Stimulated activated CD4-positive, alpha-beta T cell treated with anti-CD3 and anti-CD28 coated beads, TNF-alpha, amount 100 ng/mL, for 48 hours (primary cell): ENCODE data around the gene CXCL9.
"Not testable (repeated sequence)": the region's sequence is repeated elsewhere in the genome, so short reads cannot be mapped to it uniquely, and the experiment has no call there.

Experiments
- DNase-seq, 3 donors: peaks; one replicate each; pipeline ENCODE4 v3.0.0-alpha.2; 2020; ENCODE audit warnings: low read depth in 3 of 3

Gene CXCL9

GRCh38 chr4:76011700-76012387, 4.5 kb upstream of the CXCL9 start:
- no peak for DNase-seq

DNA sequence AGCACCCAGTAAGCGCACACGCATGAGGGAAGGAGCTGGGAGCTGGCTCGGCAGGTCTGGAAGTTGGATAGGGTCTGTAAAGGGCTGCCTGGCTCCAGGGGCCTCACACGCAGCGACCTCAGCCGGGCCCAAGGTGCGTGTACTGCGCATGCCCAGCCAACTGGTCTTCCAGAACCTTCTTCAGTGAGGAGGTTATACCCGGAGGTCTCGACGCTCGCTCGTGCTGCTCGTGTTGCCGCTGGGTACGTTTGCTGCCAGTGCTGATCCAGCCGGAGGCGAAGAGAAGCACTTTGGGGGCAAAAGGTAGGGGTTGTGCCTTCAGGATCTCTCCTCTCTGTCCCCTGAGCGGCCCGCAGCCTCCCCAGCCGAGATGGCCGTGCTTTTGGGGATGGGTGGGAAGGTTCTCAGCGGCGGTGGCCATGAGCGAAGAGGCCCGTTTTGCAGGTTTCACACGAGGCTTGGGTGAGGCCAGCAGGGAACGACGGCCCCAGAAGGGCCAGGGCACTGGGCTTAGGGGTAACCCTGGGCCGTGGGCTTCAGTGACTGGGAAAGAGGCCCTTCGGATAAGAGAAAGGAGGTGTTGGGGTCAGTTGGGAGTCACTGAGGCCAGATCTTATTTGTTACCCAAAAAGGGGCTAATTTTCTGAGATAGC, 3.8 kb upstream of the CXCL9 start:
- DNase-seq, result no peak

DNA sequence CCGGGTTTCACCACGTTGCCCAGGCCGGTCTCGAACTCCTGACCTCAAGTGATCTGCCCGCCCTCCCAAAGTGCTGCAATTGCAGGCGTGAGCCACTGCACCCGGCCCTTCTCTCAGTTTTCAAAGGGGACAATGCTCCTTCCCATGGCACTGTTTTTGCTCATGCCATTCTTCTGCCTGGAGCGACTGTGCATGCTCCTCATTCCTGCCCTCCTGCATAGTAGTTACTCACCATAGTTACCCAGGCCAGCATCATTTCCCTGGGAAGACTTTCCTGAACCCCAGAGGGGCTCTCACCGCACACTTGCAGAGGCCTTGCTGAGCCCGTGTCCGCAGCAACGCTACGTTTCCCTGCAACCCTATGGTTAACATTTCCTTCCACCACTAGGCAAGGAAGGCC, 3.3 kb upstream of the CXCL9 start:
- no peak for DNase-seq

GRCh38 chr4:76009311-76009710, 2.0 kb upstream of the CXCL9 start:
- DNase-seq, result no peak

GRCh38 chr4:76003620-76004019, 3.7 kb downstream of the CXCL9 start:
- DNase-seq, result no peak

DNA sequence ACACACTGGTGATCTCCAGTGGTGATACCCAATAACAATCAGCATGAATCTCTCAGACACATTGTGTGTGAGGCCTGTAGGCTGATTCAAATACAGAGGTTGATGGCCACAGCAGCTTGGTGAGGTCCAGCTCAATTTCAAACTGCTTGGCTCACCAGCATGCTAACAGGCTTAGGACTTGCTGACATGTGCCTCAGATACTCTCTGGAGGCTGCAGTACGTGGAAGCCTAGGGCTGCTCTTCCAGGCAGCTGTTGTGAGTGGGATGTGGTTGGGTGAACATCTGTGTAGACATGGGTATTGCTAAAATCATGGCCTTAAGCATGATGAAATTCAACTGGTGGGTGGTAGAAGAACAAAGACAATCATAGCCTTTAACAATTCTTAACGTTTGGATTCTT, 4.3 kb downstream of the CXCL9 start:
- no peak for DNase-seq

GRCh38 chr4:76002176-76002575, 5.1 kb downstream of the CXCL9 start:
- no peak for DNase-seq

GRCh38 chr4:76001700-76002099, 5.6 kb downstream of the CXCL9 start:
- no peak for DNase-seq

DNA sequence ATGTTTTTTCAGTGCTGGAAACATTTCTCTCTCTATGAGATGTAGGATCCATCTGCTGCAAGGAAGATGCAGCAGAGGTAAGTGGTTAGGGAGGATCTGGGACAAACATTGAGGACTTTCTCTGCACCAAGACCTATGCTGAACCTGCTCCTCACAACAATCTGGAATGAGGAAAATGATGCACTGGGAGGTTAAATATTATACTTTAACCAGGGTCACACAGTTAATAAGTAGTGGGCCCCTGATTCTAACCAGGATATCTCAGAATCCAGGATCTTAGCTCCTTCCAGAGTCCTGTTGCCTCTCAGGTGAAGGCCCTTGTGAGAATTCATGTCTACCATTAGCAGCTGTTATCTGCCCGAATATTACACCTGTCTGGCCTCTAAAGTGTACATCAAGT, 7.0 kb downstream of the CXCL9 start:
- no peak for DNase-seq

DNA sequence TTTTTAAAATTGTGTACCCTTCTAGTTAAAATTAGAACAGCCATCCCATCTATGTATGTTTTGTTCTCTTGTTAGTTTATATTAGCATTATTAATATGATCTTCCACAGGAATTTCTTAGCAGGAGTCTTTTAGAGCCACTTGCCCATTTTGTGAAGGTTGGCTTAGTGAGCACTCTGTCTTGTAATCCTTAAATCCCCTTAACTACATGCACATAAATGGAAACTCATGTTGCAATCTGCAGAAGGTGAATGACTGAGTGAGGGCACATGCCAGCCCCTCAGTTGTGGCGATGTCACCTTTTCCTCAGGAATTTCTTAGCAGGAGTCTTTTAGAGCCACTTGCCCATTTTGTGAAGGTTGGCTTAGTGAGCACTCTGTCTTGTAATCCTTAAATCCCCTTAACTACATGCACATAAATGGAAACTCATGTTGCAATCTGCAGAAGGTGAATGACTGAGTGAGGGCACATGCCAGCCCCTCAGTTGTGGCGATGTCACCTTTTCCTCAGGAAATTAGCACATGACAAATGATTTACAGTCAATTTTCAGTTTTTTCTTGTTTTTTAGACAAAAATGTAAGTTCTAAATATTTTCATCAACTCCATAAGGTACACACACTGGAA, 8.7 kb downstream of the CXCL9 start:
- DNase-seq, result not testable (repeated sequence)

DNA sequence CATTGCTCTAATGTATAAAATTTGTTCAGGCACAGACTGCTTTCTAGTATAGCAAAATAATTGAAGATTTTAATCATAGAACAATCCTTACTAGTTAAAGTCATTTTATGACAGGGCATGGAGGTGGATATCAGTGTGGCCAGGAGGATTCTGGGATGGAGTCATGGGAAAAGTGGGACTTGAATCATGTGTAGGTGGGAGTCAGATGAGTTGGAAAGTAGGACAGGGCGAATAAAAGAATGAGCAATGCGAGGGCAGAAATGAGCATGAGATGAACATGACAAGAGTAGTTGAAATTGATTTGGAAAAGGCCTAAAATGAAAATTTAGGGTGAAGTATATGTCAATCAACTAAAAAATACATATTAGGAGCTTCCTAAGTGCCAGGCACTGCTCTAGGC, 9.4 kb downstream of the CXCL9 start:
- DNase-seq, result no peak

GRCh38 chr4:75997081-75997480, 10.2 kb downstream of the CXCL9 start:
- no peak for DNase-seq

DNA sequence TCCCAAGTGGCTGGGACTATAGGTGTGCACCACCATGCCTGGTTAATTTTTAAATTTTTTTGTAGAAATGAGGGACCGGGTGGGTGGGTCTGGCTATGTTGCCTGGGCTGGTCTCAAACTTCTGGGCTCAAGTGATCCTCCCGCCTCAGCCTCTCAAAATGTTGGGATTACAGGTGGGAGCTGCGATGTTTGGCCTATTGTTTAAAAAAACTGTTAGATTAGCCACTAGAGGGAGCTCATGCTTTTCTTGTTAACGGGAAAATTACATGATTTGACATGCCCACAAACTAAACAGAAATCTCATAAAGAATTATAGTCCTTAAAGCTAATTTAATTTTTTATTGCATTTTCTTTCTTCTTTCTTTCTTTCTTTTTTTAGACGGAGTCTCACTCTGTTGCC, 11.6 kb downstream of the CXCL9 start:
- DNase-seq, result no peak

DNA sequence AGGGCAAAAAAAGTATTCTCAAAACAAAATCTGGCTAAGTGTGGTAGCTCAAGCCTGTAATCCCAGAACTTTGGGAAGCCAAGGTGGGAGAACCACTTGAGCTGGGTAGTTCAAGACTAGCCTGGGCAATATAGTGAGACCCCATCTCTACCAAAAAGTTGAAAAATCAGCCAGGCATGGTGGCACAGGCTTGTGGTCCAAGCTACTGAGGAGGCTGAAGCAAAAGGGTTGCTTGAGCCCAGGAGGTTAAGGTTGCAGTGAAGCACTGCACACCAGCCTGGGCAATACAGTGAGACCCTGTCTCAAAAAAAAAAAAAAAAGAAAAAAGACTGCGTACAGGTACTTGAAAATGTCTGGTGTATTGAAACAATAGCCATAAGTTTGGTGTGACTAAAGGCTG, 14.8 kb downstream of the CXCL9 start:
- DNase-seq, result no peak

DNA sequence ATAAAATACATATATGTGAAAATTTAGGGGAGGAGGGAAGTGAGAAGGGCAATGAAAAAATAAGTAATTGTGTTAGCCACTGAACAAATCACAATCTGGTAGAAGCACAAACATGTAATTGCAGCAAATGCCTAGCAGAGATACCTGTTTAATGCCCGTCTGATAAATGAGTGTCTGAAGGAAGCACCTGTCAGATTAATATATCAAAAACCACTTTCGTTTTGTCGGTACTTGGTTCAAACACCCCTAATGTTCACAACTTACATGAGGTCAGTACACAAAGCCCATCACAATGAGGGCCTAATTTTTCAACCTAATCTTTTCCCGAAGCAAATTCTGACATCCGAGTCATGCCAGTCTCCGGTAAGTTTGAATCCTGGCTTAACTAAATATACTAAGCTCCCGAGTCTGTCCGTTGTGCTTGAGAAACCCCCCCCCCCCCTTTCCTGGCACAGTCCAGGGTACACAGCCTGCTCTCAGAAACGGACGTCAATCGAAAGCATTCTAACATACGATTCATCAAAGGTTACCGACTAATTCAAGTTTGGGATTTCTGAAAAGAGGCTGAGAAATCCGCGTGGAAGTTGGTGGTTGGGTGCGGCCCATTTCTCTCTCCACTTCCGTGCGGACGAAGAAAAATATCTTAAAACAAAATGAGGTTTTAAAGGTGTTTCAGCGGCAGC, 17.3 kb downstream of the CXCL9 start:
- DNase-seq, result no peak

DNA sequence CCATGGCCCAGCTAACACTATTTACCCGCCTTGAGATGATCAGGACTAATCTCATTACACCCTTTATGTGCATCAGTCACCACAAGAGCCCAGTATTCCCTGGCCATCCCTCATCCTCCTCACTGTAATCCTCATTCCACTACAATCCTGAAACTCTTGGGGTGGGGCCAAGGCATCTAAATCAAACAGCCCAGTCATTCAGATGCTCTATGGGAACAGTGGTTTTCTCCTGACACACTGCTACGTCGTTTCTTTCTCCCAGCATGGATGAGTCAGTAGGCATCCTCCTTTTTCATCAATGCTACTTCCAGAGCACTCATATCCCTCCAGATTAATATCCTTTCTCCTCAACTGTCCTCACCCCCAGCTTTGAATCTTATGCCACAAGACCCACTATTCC, 22.2 kb downstream of the CXCL9 start:
- DNase-seq, result no peak

DNA sequence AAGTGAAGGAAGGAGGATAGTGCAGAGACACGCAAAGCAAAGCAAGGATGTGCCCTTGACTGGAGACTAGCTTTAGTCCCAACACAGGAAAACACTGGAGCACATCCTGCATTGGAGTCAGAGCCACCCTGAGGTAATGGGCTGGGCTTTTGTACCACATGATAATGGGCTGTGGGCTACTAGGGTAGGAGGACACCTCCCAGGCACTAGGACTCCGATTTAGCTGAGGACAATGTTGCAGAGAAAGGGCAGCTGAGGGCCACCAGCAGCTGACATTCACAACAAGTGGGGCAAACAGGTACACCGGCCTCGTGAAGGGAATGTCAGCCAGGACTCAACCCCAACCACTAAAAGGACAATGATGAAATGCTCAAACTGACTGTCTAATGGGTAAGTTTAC, 26.7 kb downstream of the CXCL9 start:
- no peak for DNase-seq

DNA sequence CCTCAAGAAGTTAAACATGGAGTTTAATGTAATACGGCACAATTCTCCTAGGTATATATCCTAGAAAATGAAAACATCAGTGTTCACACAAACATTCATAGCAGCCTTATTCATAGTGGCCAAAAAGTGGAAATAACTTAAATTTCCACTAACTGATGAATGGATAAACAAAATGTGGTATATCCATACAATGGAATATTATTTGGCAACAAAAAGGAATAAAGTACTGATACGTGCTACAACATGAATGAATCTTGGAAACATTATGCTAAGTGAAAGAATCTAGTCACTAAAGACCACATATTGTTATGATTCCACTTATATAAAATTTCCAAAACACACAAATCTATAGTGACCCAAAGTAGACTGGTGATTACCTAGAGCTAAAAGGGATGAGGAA, 31.1 kb downstream of the CXCL9 start:
- DNase-seq, result no peak

GRCh38 chr4:75973766-75974165, 33.5 kb downstream of the CXCL9 start:
- no peak for DNase-seq

DNA sequence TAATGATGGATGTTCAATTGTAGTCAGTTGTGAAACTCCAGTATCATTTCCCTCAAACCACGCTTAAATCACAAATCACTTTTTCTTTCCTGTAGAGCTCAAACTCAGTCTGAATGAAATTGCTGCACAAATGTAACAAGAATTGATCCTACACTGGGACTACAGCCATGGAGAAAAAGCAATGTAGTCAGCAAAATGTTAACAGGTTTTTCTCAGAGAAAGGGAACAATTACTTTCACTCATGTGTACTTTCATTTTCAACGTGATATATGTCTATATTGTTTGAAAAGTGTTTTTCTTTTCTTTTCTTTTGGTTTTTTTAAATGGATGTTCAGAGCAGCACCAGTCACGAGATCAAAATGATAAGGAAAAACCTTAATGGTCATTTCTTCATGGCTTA, 39.2 kb downstream of the CXCL9 start:
- no peak for DNase-seq

GRCh38 chr4:75963558-75963957, 43.8 kb downstream of the CXCL9 start:
- no peak for DNase-seq

DNA sequence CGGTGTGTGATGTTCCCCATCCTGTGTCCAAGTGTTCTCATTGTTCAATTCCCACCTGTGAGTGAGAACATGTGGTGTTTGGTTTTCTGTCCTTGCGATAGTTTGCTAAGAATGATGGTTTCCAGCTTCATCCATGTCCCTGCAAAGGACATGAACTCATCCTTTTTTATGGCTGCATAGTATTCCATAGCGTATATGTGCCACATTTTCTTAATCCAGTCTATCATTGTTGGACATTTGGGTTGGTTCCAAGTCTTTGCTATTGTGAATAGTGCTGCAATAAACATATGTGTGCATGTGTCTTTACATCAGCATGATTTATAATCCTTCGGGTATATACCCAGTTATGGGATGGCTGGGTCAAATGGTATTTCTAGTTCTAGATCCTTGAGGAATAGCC, 45.2 kb downstream of the CXCL9 start:
- DNase-seq, result not testable (repeated sequence)

DNA sequence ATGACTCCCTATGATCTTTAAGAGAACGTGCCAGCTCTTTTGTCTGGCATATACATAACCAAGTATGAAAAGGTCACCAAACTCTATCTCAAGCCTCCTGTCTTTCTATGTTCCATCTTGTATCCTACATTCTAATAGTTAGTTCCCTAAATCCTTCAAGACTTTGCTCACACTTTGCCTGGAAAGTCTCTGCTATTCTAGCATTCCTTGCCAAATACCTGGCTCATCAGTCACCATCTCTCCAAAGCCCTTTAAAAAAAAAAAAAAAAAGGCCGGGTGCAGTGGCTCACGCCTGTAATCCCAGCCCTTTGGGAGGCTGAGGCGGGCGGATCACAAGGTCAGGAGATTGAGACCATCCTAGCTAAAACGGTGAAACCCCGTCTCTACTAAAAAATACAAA, 48.8 kb downstream of the CXCL9 start:
- DNase-seq, result not testable (repeated sequence)
